ENCODE results near the gene CASP5.
"Not testable (repeated sequence)": the region's sequence is repeated elsewhere in the genome, so short reads cannot be mapped to it uniquely, and the experiment has no call there.

Gene CASP5
- 0 to 0.49 (median 0) reads per million in 9 experiments for total RNA-seq

- Mint-ChIP-seq H3K4me3 (no peak within 1 kb of the TSS), H3K27me3 (no peaks in the 10 kb centered on the region), H3K27ac (peak within 1 kb of the TSS; percentile 21 to 61), H3K9me3 (no peaks in the 10 kb centered on the region), H3K36me3 (ENCODE audit: insufficient read depth) (peaks cover 37% of the 10 kb centered on the region), H3K4me1 (ENCODE audit: low read depth in 2 of 2) (peaks cover 11 to 12% of the 10 kb centered on the region in 2 donors)
- DNase-seq (no peak), ATAC-seq (replicated peaks) (no peak)
Measured at GRCh38 chr11:105023003-105023402, at the start of gene CASP5. Gene CASP5 (minus strand): TSS chr11:105023168. CDS start chr11:105023136, 32 bp downstream.

GRCh38 chr11:105072080-105072479, 49.1 kb upstream of the CASP5 start:
- not testable (repeated sequence) for H3K36me3 Mint-ChIP-seq (ENCODE audit: insufficient read depth); H3K27ac Mint-ChIP-seq; H3K27me3 Mint-ChIP-seq; H3K4me3 Mint-ChIP-seq; ATAC-seq (replicated peaks); H3K9me3 Mint-ChIP-seq; DNase-seq
- peaks cover 12 to 14% of the 10 kb centered on the region in 2 donors for H3K4me1 Mint-ChIP-seq (ENCODE audit: low read depth in 2 of 2)

GRCh38 chr11:105071089-105071732, 48.2 kb upstream of the CASP5 start:
- DNase-seq = no peak
- Mint-ChIP-seq H3K36me3 (ENCODE audit: insufficient read depth) (no peaks in the 10 kb centered on the region), H3K9me3 (no peaks in the 10 kb centered on the region), H3K27ac (peak overlapping the region; percentile 33 to 80), H3K27me3 (no peaks in the 10 kb centered on the region), H3K4me1 (ENCODE audit: low read depth in 2 of 2) (peaks cover 12 to 14% of the 10 kb centered on the region in 2 donors), H3K4me3 (peak overlapping the region; percentile 53 to 56)
- ATAC-seq (replicated peaks) = peak; percentile 57

- peaks cover 12 to 14% of the 10 kb centered on the region in 2 donors for H3K4me1 Mint-ChIP-seq (ENCODE audit: low read depth in 2 of 2)
- no peaks in the 10 kb centered on the region for H3K9me3 Mint-ChIP-seq
- peak overlapping the region in 1 of 2 donors; percentile 80 for H3K27ac Mint-ChIP-seq
- H3K36me3 Mint-ChIP-seq (ENCODE audit: insufficient read depth) = no peaks in the 10 kb centered on the region
- H3K4me3 Mint-ChIP-seq = peak overlapping the region; percentile 4 to 53
- no peaks in the 10 kb centered on the region for H3K27me3 Mint-ChIP-seq
- DNase-seq = no peak
- peak; percentile 58 for ATAC-seq (replicated peaks)
Measured at GRCh38 chr11:105070306-105070705, 47.3 kb upstream of the CASP5 start.

- not testable (repeated sequence) for H3K4me3 Mint-ChIP-seq; H3K36me3 Mint-ChIP-seq (ENCODE audit: insufficient read depth); H3K27me3 Mint-ChIP-seq; DNase-seq; H3K9me3 Mint-ChIP-seq
- Mint-ChIP-seq H3K4me1 (ENCODE audit: low read depth in 2 of 2) (peaks cover 12 to 14% of the 10 kb centered on the region in 2 donors), H3K27ac (peak overlapping the region in 1 of 2 donors; percentile 80)
- peak; percentile 43 for ATAC-seq (replicated peaks)
Measured at GRCh38 chr11:105069749-105070148, 46.8 kb upstream of the CASP5 start.

GRCh38 chr11:105063245-105063941, 40.4 kb upstream of the CASP5 start:
- not testable (repeated sequence) for ATAC-seq (replicated peaks); H3K27me3 Mint-ChIP-seq; H3K36me3 Mint-ChIP-seq (ENCODE audit: insufficient read depth); DNase-seq; H3K9me3 Mint-ChIP-seq; H3K27ac Mint-ChIP-seq; H3K4me3 Mint-ChIP-seq; H3K4me1 Mint-ChIP-seq (ENCODE audit: low read depth in 2 of 2)

GRCh38 chr11:105057432-105057831, 34.5 kb upstream of the CASP5 start:
- H3K27me3 Mint-ChIP-seq = no peaks in the 10 kb centered on the region
- H3K9me3 Mint-ChIP-seq = no peaks in the 10 kb centered on the region
- H3K4me3 Mint-ChIP-seq = no peak overlapping the region
- no peaks in the 10 kb centered on the region for H3K4me1 Mint-ChIP-seq (ENCODE audit: low read depth in 2 of 2)
- ATAC-seq (replicated peaks) (no peak), DNase-seq (no peak)
- H3K27ac Mint-ChIP-seq = no peak overlapping the region
- H3K36me3 Mint-ChIP-seq (ENCODE audit: insufficient read depth) = no peaks in the 10 kb centered on the region

- no peak for DNase-seq
- Mint-ChIP-seq H3K4me1 (ENCODE audit: low read depth in 2 of 2) (no peaks in the 10 kb centered on the region), H3K27ac (no peak overlapping the region), H3K9me3 (no peaks in the 10 kb centered on the region), H3K4me3 (no peak overlapping the region), H3K36me3 (ENCODE audit: insufficient read depth) (no peaks in the 10 kb centered on the region), H3K27me3 (no peaks in the 10 kb centered on the region)
- no peak for ATAC-seq (replicated peaks)
Measured at GRCh38 chr11:105056446-105056845, 33.5 kb upstream of the CASP5 start.

- H3K36me3 Mint-ChIP-seq (ENCODE audit: insufficient read depth) = no peaks in the 10 kb centered on the region
- ATAC-seq (replicated peaks) (no peak), DNase-seq (no peak)
- H3K9me3 Mint-ChIP-seq = no peaks in the 10 kb centered on the region
- no peak overlapping the region for H3K27ac Mint-ChIP-seq
- no peak overlapping the region for H3K4me3 Mint-ChIP-seq
- no peaks in the 10 kb centered on the region for H3K4me1 Mint-ChIP-seq (ENCODE audit: low read depth in 2 of 2)
- H3K27me3 Mint-ChIP-seq = no peaks in the 10 kb centered on the region
Measured at GRCh38 chr11:105054723-105055493, 31.9 kb upstream of the CASP5 start.

- Mint-ChIP-seq H3K4me1 (ENCODE audit: low read depth in 2 of 2) (no peaks in the 10 kb centered on the region), H3K27ac (no peak overlapping the region), H3K27me3 (no peaks in the 10 kb centered on the region)
Measured at GRCh38 chr11:105052487-105052886, 29.5 kb upstream of the CASP5 start.

GRCh38 chr11:105051559-105051958, 28.6 kb upstream of the CASP5 start:
- Mint-ChIP-seq H3K9me3 (no peaks in the 10 kb centered on the region), H3K27me3 (no peaks in the 10 kb centered on the region), H3K4me1 (ENCODE audit: low read depth in 2 of 2) (peaks cover 0 to 2% of the 10 kb centered on the region in 2 donors), H3K36me3 (ENCODE audit: insufficient read depth) (no peaks in the 10 kb centered on the region), H3K27ac (no peak overlapping the region), H3K4me3 (no peak overlapping the region)
- ATAC-seq (replicated peaks) (no peak), DNase-seq (no peak)

More at GRCh38 chr11:105052487-105052886, 29.5 kb upstream of the CASP5 start:
- DNase-seq (no peak), ATAC-seq (replicated peaks) (no peak)
- no peaks in the 10 kb centered on the region for H3K36me3 Mint-ChIP-seq (ENCODE audit: insufficient read depth)
- no peak overlapping the region for H3K4me3 Mint-ChIP-seq
- no peaks in the 10 kb centered on the region for H3K9me3 Mint-ChIP-seq

- ATAC-seq (replicated peaks) (no peak), DNase-seq (no peak)
- no peak overlapping the region for H3K4me3 Mint-ChIP-seq
- H3K27ac Mint-ChIP-seq = no peak overlapping the region
- no peaks in the 10 kb centered on the region for H3K27me3 Mint-ChIP-seq
- H3K4me1 Mint-ChIP-seq (ENCODE audit: low read depth in 2 of 2) = peaks cover 12 to 13% of the 10 kb centered on the region in 2 donors
- no peaks in the 10 kb centered on the region for H3K9me3 Mint-ChIP-seq
- H3K36me3 Mint-ChIP-seq (ENCODE audit: insufficient read depth) = no peaks in the 10 kb centered on the region
Measured at GRCh38 chr11:105049481-105049880, 26.5 kb upstream of the CASP5 start.

- H3K27ac Mint-ChIP-seq = no peak overlapping the region
- H3K4me1 Mint-ChIP-seq (ENCODE audit: low read depth in 2 of 2) = peaks cover 25 to 33% of the 10 kb centered on the region in 2 donors
- no peak for DNase-seq
- no peaks in the 10 kb centered on the region for H3K27me3 Mint-ChIP-seq
- H3K9me3 Mint-ChIP-seq = no peaks in the 10 kb centered on the region
- no peak for ATAC-seq (replicated peaks)
- H3K4me3 Mint-ChIP-seq = peak overlapping the region in 1 of 2 donors; percentile 6
- H3K36me3 Mint-ChIP-seq (ENCODE audit: insufficient read depth) = peaks cover 5% of the 10 kb centered on the region
Measured at GRCh38 chr11:105046898-105047579, 24.1 kb upstream of the CASP5 start.
